Liver (tissue), 9 donors: ENCODE results near the gene OCSTAMP. TPM values are rescaled to one million over a fixed set of nuclear protein-coding genes. Genes with fewer than 3 reads are reported as not detected.

Experiments
- DNase-seq: peaks from one replicate; pipeline ENCODE4 v3.0.0-alpha.2; 2017; ENCODE audit warnings: low spot score
- H3K27ac ChIP-seq, 2 donors: one replicate each; pipeline ENCODE4 v1.7.0; 2013; ENCODE audit warnings: inconsistent platforms in 2 of 2, low read length in 2 of 2, control low read depth in 1 of 2, low read depth in 1 of 2, mild to moderate bottlenecking in 1 of 2
- H3K27me3 ChIP-seq, 4 donors: one replicate each; pipeline versions ENCODE4 v1.6.1 to v1.7.0; 2013; ENCODE audit warnings: low read length in 3 of 4, inconsistent platforms in 1 of 4, mild to moderate bottlenecking in 1 of 4, moderate library complexity in 1 of 4; ENCODE audit not compliant: control insufficient read depth in 4 of 4, insufficient read depth in 4 of 4
- H3K36me3 ChIP-seq, 4 donors: one replicate each; pipeline versions ENCODE4 v1.6.1 to v1.7.0; 2013; ENCODE audit warnings: low read length in 3 of 4, mild to moderate bottlenecking in 3 of 4, low read depth in 1 of 4, moderate library complexity in 1 of 4; ENCODE audit not compliant: control insufficient read depth in 4 of 4, insufficient read depth in 3 of 4
- H3K4me1 ChIP-seq, 4 donors: one replicate each; pipeline versions ENCODE4 v1.6.1 to v1.7.0; 2013; ENCODE audit warnings: low read length in 3 of 4, mild to moderate bottlenecking in 3 of 4, moderate library complexity in 1 of 4; ENCODE audit not compliant: control insufficient read depth in 4 of 4, insufficient read depth in 4 of 4
- H3K4me3 ChIP-seq, 3 donors: one replicate each; pipeline versions ENCODE4 v1.6.1 to v1.7.0; 2013; ENCODE audit warnings: low read length in 3 of 3, control low read depth in 1 of 3, low read depth in 1 of 3, mild to moderate bottlenecking in 1 of 3
- H3K9ac ChIP-seq, 2 donors: one replicate each; pipeline ENCODE4 v1.7.0; 2013; ENCODE audit warnings: low read length in 2 of 2, mild to moderate bottlenecking in 2 of 2, moderate library complexity in 2 of 2, control low read depth in 1 of 2, low read depth in 1 of 2
- H3K9me3 ChIP-seq, 4 donors: one replicate each; pipeline versions ENCODE4 v1.6.1 to v1.7.0; 2013; ENCODE audit warnings: low read length in 3 of 4; ENCODE audit not compliant: control insufficient read depth in 4 of 4
- ATF3 ChIP-seq: IDR thresholded peaks from 2 replicates; pipeline ENCODE4 v1.6.1; 2016; ENCODE audit warnings: antibody characterized with exemption
- EGR1 ChIP-seq, 2 donors: IDR thresholded peaks; 2 replicates each; pipeline ENCODE4 v1.6.1; 2016 to 2018; ENCODE audit warnings: antibody characterized with exemption in 2 of 2, low read depth in 2 of 2
- FOXA1 ChIP-seq: IDR thresholded peaks from 2 replicates; pipeline ENCODE4 v1.6.1; 2016; ENCODE audit warnings: antibody characterized with exemption
- FOXA2 ChIP-seq: IDR thresholded peaks from 2 replicates; pipeline ENCODE4 v1.6.1; 2016; ENCODE audit warnings: antibody characterized with exemption
- GABPA ChIP-seq, 2 donors: IDR thresholded peaks in 1 of 2; conservative IDR thresholded peaks in 1 of 2; 2 replicates each; pipeline ENCODE4 v1.6.1; 2016; ENCODE audit warnings: antibody characterized with exemption in 2 of 2, mild to moderate bottlenecking in 1 of 2, moderate library complexity in 1 of 2
- HNF4G ChIP-seq: IDR thresholded peaks from 2 replicates; pipeline ENCODE4 v1.6.1; 2016; ENCODE audit warnings: antibody characterized with exemption
- JUND ChIP-seq, 2 donors: IDR thresholded peaks; 2 replicates each; pipeline ENCODE4 v1.6.1; 2016; ENCODE audit warnings: antibody characterized with exemption in 2 of 2
- NR2F2 ChIP-seq: IDR thresholded peaks from 2 replicates; pipeline ENCODE4 v1.6.1; 2016; ENCODE audit warnings: antibody characterized with exemption
- RAD21 ChIP-seq, 2 donors: IDR thresholded peaks; 2 replicates each; pipeline ENCODE4 v1.6.1; 2016; ENCODE audit warnings: antibody characterized with exemption in 2 of 2, mild to moderate bottlenecking in 2 of 2
- RXRA ChIP-seq, 2 donors: IDR thresholded peaks; 2 replicates each; pipeline ENCODE4 v1.6.1; 2017 to 2018; ENCODE audit warnings: antibody characterized with exemption in 2 of 2, mild to moderate bottlenecking in 1 of 2
- SP1 ChIP-seq: IDR thresholded peaks from 2 replicates; pipeline ENCODE4 v1.6.1; 2018; ENCODE audit warnings: antibody characterized with exemption, mild to moderate bottlenecking
- TAF1 ChIP-seq: conservative IDR thresholded peaks from 2 replicates; pipeline ENCODE4 v1.6.1; 2016; ENCODE audit warnings: antibody characterized with exemption, mild to moderate bottlenecking
- YY1 ChIP-seq: IDR thresholded peaks from 2 replicates; pipeline ENCODE4 v1.6.1; 2016; ENCODE audit warnings: antibody characterized with exemption, mild to moderate bottlenecking
- ZBTB33 ChIP-seq: IDR thresholded peaks from 2 replicates; pipeline ENCODE4 v1.6.1; 2016; ENCODE audit warnings: antibody characterized with exemption
- WGBS: extraction: QIAGEN DNeasy Blood & Tissue Kit; methylation state at CpG from one replicate; pipeline ENCODE4 v1.1.7; 2013; 5-methylcytosine and 5-hydroxymethylcytosine counted together
- polyA plus RNA-seq, 2 donors: library from polyadenylated mRNA; stranded (reverse) in 1 of 2; unstranded in 1 of 2; fragments of 200-250 nt in 1 of 2; fragments of >200 nt in 1 of 2; fragmentation: Nextera tagmentation in 1 of 2; extraction: Ambion mirVana in 1 of 2; gene quantifications; one replicate each; pipeline versions ENCODE4 v1.2.1 to v1.2.3, GENCODE V29; 2013 to 2015
- total RNA-seq, 2 donors: library from RNA; depleted of rRNA; stranded (reverse); fragments of >200 nt; gene quantifications; one replicate each; pipeline ENCODE4 v1.2.3, GENCODE V29; 2014
- TF ChIP-seq, protein P1 (sequence below): IDR thresholded peaks from 2 replicates; pipeline ENCODE4 v1.6.1; 2016; ENCODE audit warnings: antibody characterized with exemption
- TF ChIP-seq, protein P2 (sequence below): IDR thresholded peaks from 2 replicates; pipeline ENCODE4 v1.6.1; 2016; ENCODE audit warnings: antibody characterized with exemption, mild to moderate bottlenecking
- TF ChIP-seq, protein P3 (sequence below): fragments of 150-350 bp; IDR thresholded peaks from 2 replicates; pipeline ENCODE4 v1.5.1; 2017; ENCODE audit warnings: improper control_type of control experiment, low read depth, low read length; ENCODE audit not compliant: missing input control
- donor health status: healthy.
- donor health status: healthy.
- donor health status: healthy.
- donor health status: healthy.
- donor health status: healthy.

Gene OCSTAMP
- total and polyA plus RNA-seq, 4 donors: not detected

DNA sequence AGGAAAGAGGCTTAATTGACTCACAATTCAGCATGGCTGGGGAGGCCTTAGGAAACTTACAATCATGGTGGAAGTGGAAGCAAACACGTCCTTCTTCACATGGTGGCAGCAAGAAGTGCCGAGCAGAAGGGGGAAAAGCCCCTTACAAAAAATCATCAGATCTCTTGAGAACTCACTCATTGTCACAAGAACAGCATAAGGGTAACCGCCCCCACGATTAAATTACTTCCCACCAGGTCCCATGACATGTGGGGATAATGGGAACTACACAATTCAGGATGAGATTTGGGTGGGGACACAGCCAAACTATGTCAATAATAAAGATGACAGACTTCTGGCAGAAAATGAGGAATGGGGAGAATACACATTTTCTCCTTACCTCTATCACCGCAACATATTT, 20.5 kb upstream of the OCSTAMP start:
- H3K9ac ChIP-seq: no peak overlapping the region
- WGBS: 76% methylated on average over 5 of the region's 5 CpGs
- H3K4me1 ChIP-seq: peaks cover 0 to 7% (median 5%) of the 10 kb centered on the region in 4 donors
- no peaks in the 10 kb centered on the region for H3K27me3 ChIP-seq
- H3K36me3 ChIP-seq: no peaks in the 10 kb centered on the region
- no peaks in the 10 kb centered on the region for H3K9me3 ChIP-seq
- no peak overlapping the region for H3K27ac ChIP-seq
- H3K4me3 ChIP-seq: no peak overlapping the region
- TF ChIP-seq JUND (IDR thresholded peaks at IDR 0.05): no peak
- no peak for TF ChIP-seq RAD21 (IDR thresholded peaks at IDR 0.05)
- TF ChIP-seq, protein P1, sequence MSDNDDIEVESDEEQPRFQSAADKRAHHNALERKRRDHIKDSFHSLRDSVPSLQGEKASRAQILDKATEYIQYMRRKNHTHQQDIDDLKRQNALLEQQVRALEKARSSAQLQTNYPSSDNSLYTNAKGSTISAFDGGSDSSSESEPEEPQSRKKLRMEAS: no peak
- no peak for TF ChIP-seq ZBTB33
- TF ChIP-seq HNF4G: no peak
- DNase-seq: no peak

GRCh38 chr20:46569961-46570360, 19.5 kb upstream of the OCSTAMP start:
- WGBS: 91% methylated on average over 5 of the region's 5 CpGs
- no peak for DNase-seq
- H3K4me3 ChIP-seq: no peak overlapping the region
- H3K4me1 ChIP-seq: peaks cover 0 to 7% (median 5%) of the 10 kb centered on the region in 4 donors
- H3K27me3 ChIP-seq: no peaks in the 10 kb centered on the region
- H3K27ac ChIP-seq: no peak overlapping the region
- no peak overlapping the region for H3K9ac ChIP-seq
- no peaks in the 10 kb centered on the region for H3K36me3 ChIP-seq
- TF ChIP-seq ZBTB33 (no peak), RXRA (IDR thresholded peaks at IDR 0.05) (no peak), HNF4G (no peak), EGR1 (IDR thresholded peaks at IDR 0.05; ENCODE audit: low read depth in 2 of 2) (no peak), FOXA1 (no peak), FOXA2 (no peak), SP1 (no peak), JUND (IDR thresholded peaks at IDR 0.05) (no peak), ATF3 (no peak), YY1 (no peak), NR2F2 (no peak), TAF1 (no peak), GABPA (IDR thresholded peaks at IDR 0.05 in 1 of 2, conservative IDR thresholded peaks at IDR 0.05 in 1 of 2) (no peak), RAD21 (IDR thresholded peaks at IDR 0.05) (no peak)
- TF ChIP-seq, protein P2, sequence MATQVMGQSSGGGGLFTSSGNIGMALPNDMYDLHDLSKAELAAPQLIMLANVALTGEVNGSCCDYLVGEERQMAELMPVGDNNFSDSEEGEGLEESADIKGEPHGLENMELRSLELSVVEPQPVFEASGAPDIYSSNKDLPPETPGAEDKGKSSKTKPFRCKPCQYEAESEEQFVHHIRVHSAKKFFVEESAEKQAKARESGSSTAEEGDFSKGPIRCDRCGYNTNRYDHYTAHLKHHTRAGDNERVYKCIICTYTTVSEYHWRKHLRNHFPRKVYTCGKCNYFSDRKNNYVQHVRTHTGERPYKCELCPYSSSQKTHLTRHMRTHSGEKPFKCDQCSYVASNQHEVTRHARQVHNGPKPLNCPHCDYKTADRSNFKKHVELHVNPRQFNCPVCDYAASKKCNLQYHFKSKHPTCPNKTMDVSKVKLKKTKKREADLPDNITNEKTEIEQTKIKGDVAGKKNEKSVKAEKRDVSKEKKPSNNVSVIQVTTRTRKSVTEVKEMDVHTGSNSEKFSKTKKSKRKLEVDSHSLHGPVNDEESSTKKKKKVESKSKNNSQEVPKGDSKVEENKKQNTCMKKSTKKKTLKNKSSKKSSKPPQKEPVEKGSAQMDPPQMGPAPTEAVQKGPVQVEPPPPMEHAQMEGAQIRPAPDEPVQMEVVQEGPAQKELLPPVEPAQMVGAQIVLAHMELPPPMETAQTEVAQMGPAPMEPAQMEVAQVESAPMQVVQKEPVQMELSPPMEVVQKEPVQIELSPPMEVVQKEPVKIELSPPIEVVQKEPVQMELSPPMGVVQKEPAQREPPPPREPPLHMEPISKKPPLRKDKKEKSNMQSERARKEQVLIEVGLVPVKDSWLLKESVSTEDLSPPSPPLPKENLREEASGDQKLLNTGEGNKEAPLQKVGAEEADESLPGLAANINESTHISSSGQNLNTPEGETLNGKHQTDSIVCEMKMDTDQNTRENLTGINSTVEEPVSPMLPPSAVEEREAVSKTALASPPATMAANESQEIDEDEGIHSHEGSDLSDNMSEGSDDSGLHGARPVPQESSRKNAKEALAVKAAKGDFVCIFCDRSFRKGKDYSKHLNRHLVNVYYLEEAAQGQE: no peak
- TF ChIP-seq, protein P3, sequence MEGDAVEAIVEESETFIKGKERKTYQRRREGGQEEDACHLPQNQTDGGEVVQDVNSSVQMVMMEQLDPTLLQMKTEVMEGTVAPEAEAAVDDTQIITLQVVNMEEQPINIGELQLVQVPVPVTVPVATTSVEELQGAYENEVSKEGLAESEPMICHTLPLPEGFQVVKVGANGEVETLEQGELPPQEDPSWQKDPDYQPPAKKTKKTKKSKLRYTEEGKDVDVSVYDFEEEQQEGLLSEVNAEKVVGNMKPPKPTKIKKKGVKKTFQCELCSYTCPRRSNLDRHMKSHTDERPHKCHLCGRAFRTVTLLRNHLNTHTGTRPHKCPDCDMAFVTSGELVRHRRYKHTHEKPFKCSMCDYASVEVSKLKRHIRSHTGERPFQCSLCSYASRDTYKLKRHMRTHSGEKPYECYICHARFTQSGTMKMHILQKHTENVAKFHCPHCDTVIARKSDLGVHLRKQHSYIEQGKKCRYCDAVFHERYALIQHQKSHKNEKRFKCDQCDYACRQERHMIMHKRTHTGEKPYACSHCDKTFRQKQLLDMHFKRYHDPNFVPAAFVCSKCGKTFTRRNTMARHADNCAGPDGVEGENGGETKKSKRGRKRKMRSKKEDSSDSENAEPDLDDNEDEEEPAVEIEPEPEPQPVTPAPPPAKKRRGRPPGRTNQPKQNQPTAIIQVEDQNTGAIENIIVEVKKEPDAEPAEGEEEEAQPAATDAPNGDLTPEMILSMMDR: no peak
- TF ChIP-seq, protein P1: no peak
- no peaks in the 10 kb centered on the region for H3K9me3 ChIP-seq
